Calu3 (cell line): Measurements from ENCODE around the gene MARK3. TPM values are rescaled to one million over a fixed set of nuclear protein-coding genes. Genes with fewer than 3 reads are reported as not detected.

Experiments used
- BruUV-seq: library from RNA; stranded (reverse); fragments of 400-500 nt; replicated peaks from 2 replicates; lab custom pipeline; 2021; lab: Mats Ljungman, UMichigan
- CTCF ChIA-PET: fragments of 300-600 bp; sonication (Branson Sonifier 250); formaldehyde crosslinking; loops from one replicate; lab custom pipeline; 2022; ENCODE audit warnings: antibody characterized with exemption; lab: Charles Lee
- DNase-seq: peaks from one replicate; pipeline ENCODE4 v3.0.0; 2022
- H3K27ac Mint-ChIP-seq: one replicate; pipeline ENCODE4 v1.8.0; 2022; ENCODE audit warnings: mixed read lengths; ENCODE audit not compliant: unreplicated experiment
- H3K27me3 Mint-ChIP-seq: one replicate; pipeline ENCODE4 v1.8.0; 2022; ENCODE audit warnings: mixed read lengths; ENCODE audit not compliant: unreplicated experiment
- H3K36me3 Mint-ChIP-seq: one replicate; pipeline ENCODE4 v1.8.0; 2022; ENCODE audit warnings: mild to moderate bottlenecking, moderate library complexity, mixed read lengths; ENCODE audit not compliant: insufficient read depth, unreplicated experiment
- H3K4me1 Mint-ChIP-seq: one replicate; pipeline ENCODE4 v1.8.0; 2022; ENCODE audit warnings: mild to moderate bottlenecking, low read depth, mixed read lengths; ENCODE audit not compliant: unreplicated experiment
- H3K4me3 Mint-ChIP-seq: one replicate; pipeline ENCODE4 v1.8.0; 2022; ENCODE audit warnings: mild to moderate bottlenecking, low read depth, moderate library complexity, mixed read lengths; ENCODE audit not compliant: unreplicated experiment
- H3K9me3 Mint-ChIP-seq: one replicate; pipeline ENCODE4 v1.8.0; 2022; ENCODE audit warnings: low read depth, mixed read lengths; ENCODE audit not compliant: unreplicated experiment
- intact Hi-C: fragments of 100-400 bp; cut with micrococcal nuclease; formaldehyde crosslinking; loops from one replicate; pipeline ENCODE4 v1.10.0; 2022; ENCODE audit not compliant: unreplicated experiment
- total RNA-seq: library from RNA; stranded (reverse); gene quantifications from 2 replicates; pipeline ENCODE4 v1.2.3, GENCODE V29; 2022
- TF ChIP-seq, protein P1 (sequence below): fragments of 200-600 bp; IDR thresholded peaks from one replicate; pipeline ENCODE4 v1.8.0; 2022; ENCODE audit warnings: antibody characterized with exemption; ENCODE audit not compliant: unreplicated experiment

MARK3 gene
- total RNA-seq, 1 experiment from 2014 or later, result 76.0 TPM

DNA sequence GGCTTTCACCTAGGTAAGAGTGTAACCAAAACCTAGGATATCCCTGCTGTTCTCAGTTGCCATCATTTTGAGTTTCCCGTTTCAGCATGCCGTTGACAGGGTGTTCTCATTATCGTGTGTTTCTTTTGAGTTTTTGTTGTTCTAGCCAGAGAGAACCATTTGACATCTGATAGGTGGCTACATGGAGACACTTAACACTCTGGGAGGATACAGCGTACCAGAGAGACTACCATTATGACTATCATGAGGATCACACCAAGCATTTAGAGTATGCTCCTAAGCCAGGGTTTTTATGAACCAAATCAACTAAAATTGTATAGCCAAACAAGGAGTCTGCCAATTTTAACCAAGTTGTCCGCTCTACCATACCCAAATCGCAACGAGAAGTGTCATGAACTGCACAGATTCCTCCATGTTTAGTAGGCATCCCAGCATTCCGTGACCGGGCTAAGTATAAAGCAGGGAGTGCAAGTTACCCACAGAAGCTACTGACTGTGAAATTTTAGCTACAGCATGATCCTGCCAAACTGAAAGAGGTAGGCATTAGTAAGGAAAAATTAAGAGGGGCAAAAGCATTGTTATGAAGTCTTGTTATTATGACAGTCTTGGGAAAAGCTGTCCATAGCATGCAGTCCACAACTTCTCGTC, 48.8 kb downstream of the MARK3 start:
- Mint-ChIP-seq H3K9me3 (no peaks in the 10 kb centered on the region), H3K27ac (no peak overlapping the region), H3K4me3 (no peak overlapping the region), H3K27me3 (no peaks in the 10 kb centered on the region), H3K4me1 (no peaks in the 10 kb centered on the region), H3K36me3 (peaks cover 5% of the 10 kb centered on the region)
- CTCF ChIA-PET, result interaction anchor here (1.0 kb wide), 1 partner anchor 16 kb away, joined by 3 read pairs; no protein-coding TSS in a partner anchor
- DNase-seq, result no peak
- BruUV-seq, result no TSS peak
- TF ChIP-seq, protein P1, sequence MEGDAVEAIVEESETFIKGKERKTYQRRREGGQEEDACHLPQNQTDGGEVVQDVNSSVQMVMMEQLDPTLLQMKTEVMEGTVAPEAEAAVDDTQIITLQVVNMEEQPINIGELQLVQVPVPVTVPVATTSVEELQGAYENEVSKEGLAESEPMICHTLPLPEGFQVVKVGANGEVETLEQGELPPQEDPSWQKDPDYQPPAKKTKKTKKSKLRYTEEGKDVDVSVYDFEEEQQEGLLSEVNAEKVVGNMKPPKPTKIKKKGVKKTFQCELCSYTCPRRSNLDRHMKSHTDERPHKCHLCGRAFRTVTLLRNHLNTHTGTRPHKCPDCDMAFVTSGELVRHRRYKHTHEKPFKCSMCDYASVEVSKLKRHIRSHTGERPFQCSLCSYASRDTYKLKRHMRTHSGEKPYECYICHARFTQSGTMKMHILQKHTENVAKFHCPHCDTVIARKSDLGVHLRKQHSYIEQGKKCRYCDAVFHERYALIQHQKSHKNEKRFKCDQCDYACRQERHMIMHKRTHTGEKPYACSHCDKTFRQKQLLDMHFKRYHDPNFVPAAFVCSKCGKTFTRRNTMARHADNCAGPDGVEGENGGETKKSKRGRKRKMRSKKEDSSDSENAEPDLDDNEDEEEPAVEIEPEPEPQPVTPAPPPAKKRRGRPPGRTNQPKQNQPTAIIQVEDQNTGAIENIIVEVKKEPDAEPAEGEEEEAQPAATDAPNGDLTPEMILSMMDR, result no peak
- intact Hi-C loops, result no loop called here

DNA sequence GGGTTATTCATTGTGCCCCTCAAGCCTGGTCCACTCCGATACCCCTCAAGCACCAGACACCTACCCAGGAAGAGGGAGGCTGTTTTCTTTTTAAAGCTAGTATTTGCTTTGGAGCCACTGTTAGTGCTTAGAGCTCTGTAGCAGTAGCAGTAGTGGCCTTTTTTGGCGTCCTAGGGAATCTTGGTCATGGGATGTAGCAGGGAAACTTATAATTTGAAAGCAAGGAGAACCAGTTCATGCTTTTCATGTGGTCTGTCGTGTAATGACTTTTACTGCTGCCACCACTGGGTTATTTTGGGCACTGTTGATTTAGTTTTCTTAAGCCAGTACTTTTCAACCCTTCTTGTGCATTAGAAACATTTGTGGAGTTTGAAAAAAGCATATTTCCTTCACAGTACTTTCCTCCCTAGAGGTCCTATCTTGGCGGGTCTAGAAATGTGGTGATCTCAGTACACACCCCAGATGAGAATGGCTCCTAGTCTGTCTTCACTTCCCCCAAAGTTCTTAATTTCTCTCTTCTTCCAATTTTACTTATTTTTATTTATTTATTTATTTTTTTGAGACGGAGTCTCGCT, 49.7 kb downstream of the MARK3 start:
- TF ChIP-seq, protein P1, result no peak
- DNase-seq, result no peak
- H3K27ac Mint-ChIP-seq, result no peak overlapping the region
- H3K36me3 Mint-ChIP-seq, result peaks cover 8% of the 10 kb centered on the region
- no peaks in the 10 kb centered on the region for H3K27me3 Mint-ChIP-seq
- no peak overlapping the region for H3K4me3 Mint-ChIP-seq
- H3K4me1 Mint-ChIP-seq, result no peaks in the 10 kb centered on the region
- H3K9me3 Mint-ChIP-seq, result no peaks in the 10 kb centered on the region
- intact Hi-C loops, result no loop called here
- no TSS peak for BruUV-seq
- CTCF ChIA-PET, result interaction anchor here (1.0 kb wide), 1 partner anchor 15 kb away, joined by 3 read pairs; no protein-coding TSS in a partner anchor

DNA sequence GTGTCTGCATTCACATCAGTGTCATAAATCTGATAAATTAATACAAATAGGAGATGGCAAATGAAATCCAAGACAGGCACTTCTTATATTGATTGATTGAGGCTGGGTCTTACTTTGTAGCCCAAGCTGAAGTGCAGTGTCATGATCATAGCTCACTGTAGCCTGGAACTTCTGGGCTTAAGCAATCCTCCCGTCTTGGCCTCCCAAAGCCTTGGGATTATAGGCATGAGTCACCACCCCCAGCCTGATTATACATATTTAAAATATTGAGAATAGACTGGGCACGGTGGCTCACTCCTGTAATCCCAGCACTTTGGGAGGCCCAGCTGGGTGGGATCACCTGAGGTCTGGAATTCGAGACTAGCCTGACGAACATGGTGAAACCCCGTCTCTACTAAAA, 51.3 kb downstream of the MARK3 start:
- CTCF ChIA-PET, result no interaction called here
- Mint-ChIP-seq H3K36me3 (peaks cover 20% of the 10 kb centered on the region), H3K27me3 (no peaks in the 10 kb centered on the region), H3K27ac (no peak overlapping the region), H3K4me3 (no peak overlapping the region), H3K9me3 (no peaks in the 10 kb centered on the region), H3K4me1 (no peaks in the 10 kb centered on the region)
- no TSS peak for BruUV-seq
- TF ChIP-seq, protein P1, result no peak
- DNase-seq, result no peak
- intact Hi-C loops, result no loop called here

DNA sequence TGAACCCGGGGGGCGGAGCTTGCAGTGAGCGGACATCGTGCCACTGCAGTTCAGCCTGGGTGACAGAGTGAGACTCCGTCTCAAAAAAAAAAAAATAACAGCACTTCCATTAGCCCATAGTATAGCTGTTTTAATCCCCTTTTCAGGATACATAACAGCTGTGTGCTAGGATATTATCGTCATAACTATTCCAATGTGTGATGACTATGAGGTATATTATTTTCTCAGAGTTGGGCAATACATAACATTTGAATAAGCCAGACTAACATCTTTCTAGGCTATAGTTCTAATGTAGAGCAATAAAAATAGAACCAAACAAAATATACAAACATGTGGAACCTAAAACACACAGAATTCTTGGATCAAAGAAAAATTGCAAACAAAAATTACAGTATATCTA, 57.1 kb downstream of the MARK3 start:
- Mint-ChIP-seq H3K9me3 (no peaks in the 10 kb centered on the region), H3K27ac (no peak overlapping the region), H3K27me3 (no peaks in the 10 kb centered on the region), H3K36me3 (peaks cover 28% of the 10 kb centered on the region), H3K4me1 (peaks cover 22% of the 10 kb centered on the region), H3K4me3 (no peak overlapping the region)
- BruUV-seq, result no TSS peak
- CTCF ChIA-PET, result no interaction called here
- intact Hi-C loops, result no loop called here
- no peak for DNase-seq
- TF ChIP-seq, protein P1, result no peak
